Measurements from ENCODE around the gene GRIK4.

The GRIK4 gene

DNA sequence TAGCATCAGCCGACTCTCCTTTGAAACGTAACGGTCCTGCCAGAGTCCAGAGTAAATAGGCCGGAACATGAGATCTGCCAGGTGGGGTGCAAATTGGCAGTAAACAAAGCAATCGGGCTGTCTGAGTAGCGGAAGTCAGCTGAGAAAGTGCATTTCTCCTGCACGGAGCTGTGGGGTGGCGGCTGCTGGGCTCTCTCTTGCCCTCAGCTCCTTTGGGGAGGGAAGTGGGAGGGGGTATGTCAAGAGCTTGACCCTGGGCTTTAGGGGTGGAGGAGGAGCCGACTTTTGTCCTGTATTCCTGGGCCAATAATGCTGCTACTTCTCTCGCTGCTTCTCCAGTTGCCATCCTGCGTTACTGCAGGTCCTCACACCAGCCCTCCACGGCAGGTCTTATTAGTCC lies 11.6 kb downstream of the GRIK4 start:
- TF ChIP-seq FOXP2 (optimal IDR thresholded peaks at IDR 0.05; ENCODE audit: borderline replicate concordance, extremely low read depth, extremely low read length, insufficient read depth), result no peak
- TF ChIP-seq SIN3A (IDR thresholded peaks at IDR 0.05; ENCODE audit: borderline replicate concordance, insufficient read depth, low read length), result no peak
- no peak for TF ChIP-seq REST (IDR thresholded peaks at IDR 0.05; ENCODE audit: insufficient read depth in 1 of 2, low read depth in 2 of 2, low read length in 2 of 2)
- no peak for TF ChIP-seq TAF1 (IDR thresholded peaks at IDR 0.05; ENCODE audit: borderline replicate concordance, insufficient read depth, low read length)
- TF ChIP-seq POLR2AphosphoS5 (IDR thresholded peaks at IDR 0.05; ENCODE audit: low read depth, low read length), result no peak

GRCh38 chr11:120524536-120525085 lies 13.1 kb downstream of the GRIK4 start:
- TF ChIP-seq FOXP2 (optimal IDR thresholded peaks at IDR 0.05; ENCODE audit: borderline replicate concordance, extremely low read depth, extremely low read length, insufficient read depth), result no peak
- TF ChIP-seq REST (IDR thresholded peaks at IDR 0.05; ENCODE audit: insufficient read depth in 1 of 2, low read depth in 2 of 2, low read length in 2 of 2), result no peak
- TF ChIP-seq POLR2AphosphoS5 (IDR thresholded peaks at IDR 0.05; ENCODE audit: low read depth, low read length), result no peak
- no peak for TF ChIP-seq SIN3A (IDR thresholded peaks at IDR 0.05; ENCODE audit: borderline replicate concordance, insufficient read depth, low read length)
- TF ChIP-seq TAF1 (IDR thresholded peaks at IDR 0.05; ENCODE audit: borderline replicate concordance, insufficient read depth, low read length), result no peak

GRCh38 chr11:120525261-120526171 lies 14.0 kb downstream of the GRIK4 start:
- TF ChIP-seq POLR2AphosphoS5 (IDR thresholded peaks at IDR 0.05; ENCODE audit: low read depth, low read length), result no peak
- no peak for TF ChIP-seq TAF1 (IDR thresholded peaks at IDR 0.05; ENCODE audit: borderline replicate concordance, insufficient read depth, low read length)
- no peak for TF ChIP-seq FOXP2 (optimal IDR thresholded peaks at IDR 0.05; ENCODE audit: borderline replicate concordance, extremely low read depth, extremely low read length, insufficient read depth)
- TF ChIP-seq SIN3A (IDR thresholded peaks at IDR 0.05; ENCODE audit: borderline replicate concordance, insufficient read depth, low read length), result no peak
- TF ChIP-seq REST (IDR thresholded peaks at IDR 0.05; ENCODE audit: insufficient read depth in 1 of 2, low read depth in 2 of 2, low read length in 2 of 2), result no peak

- no peak for TF ChIP-seq REST (IDR thresholded peaks at IDR 0.05; ENCODE audit: insufficient read depth in 1 of 2, low read depth in 2 of 2, low read length in 2 of 2)
- no peak for TF ChIP-seq POLR2AphosphoS5 (IDR thresholded peaks at IDR 0.05; ENCODE audit: low read depth, low read length)
- no peak for TF ChIP-seq SIN3A (IDR thresholded peaks at IDR 0.05; ENCODE audit: borderline replicate concordance, insufficient read depth, low read length)
- TF ChIP-seq FOXP2 (optimal IDR thresholded peaks at IDR 0.05; ENCODE audit: borderline replicate concordance, extremely low read depth, extremely low read length, insufficient read depth), result no peak
- TF ChIP-seq TAF1 (IDR thresholded peaks at IDR 0.05; ENCODE audit: borderline replicate concordance, insufficient read depth, low read length), result no peak
These were observed 14.7 kb downstream of the GRIK4 start for GRCh38 chr11:120526241-120526640.

Measured in PFSK-1 (cell line).